Gastroesophageal sphincter (tissue), 4 donors: ENCODE results near the gene ANK2. TPM values are rescaled to one million over a fixed set of nuclear protein-coding genes. Genes with fewer than 3 reads are reported as not detected.

Source experiments
- ATAC-seq: fragments of 150-250 bp; one replicate; pipeline ENCODE4 v1.9.1; 2016; ENCODE audit warnings: mild to moderate bottlenecking, moderate library complexity
- H3K27ac ChIP-seq, 4 donors: fragments of 200-600 bp; sonication (generic) in 3 of 4; 1 replicate in 3 of 4; 2 replicates in 1 of 4; pipeline ENCODE4 v1.5.1; 2016 to 2019
- H3K27me3 ChIP-seq: fragments of 200-600 bp; sonication (generic); one replicate; pipeline ENCODE4 v1.5.1; 2019
- H3K36me3 ChIP-seq, 2 donors: fragments of 200-600 bp; sonication (generic); one replicate each; pipeline ENCODE4 v1.5.1; 2019; ENCODE audit warnings: control low read depth in 1 of 2
- H3K4me1 ChIP-seq, 3 donors: fragments of 200-600 bp; sonication (generic); 1 replicate in 2 of 3; 2 replicates in 1 of 3; pipeline ENCODE4 v1.5.1; 2016 to 2019; ENCODE audit warnings: control low read depth in 2 of 3
- H3K4me3 ChIP-seq, 2 donors: fragments of 200-600 bp; sonication (generic); one replicate each; pipeline ENCODE4 v1.5.1; 2019; ENCODE audit warnings: mild to moderate bottlenecking in 1 of 2, moderate library complexity in 1 of 2
- H3K9me3 ChIP-seq, 3 donors: fragments of 200-600 bp; sonication (generic); one replicate each; pipeline ENCODE4 v1.5.1; 2017 to 2019; ENCODE audit warnings: control low read depth in 2 of 3
- CTCF ChIP-seq, 4 experiments: fragments of 200-600 bp in 2 of 4; fragments of 450-650 bp in 2 of 4; sonication (generic) in 1 of 4; IDR thresholded peaks; one replicate each; pipeline ENCODE4 v1.5.1; 2017 to 2019; ENCODE audit warnings: antibody characterized with exemption in 4 of 4, mild to moderate bottlenecking in 2 of 4, moderate library complexity in 2 of 4
- EP300 ChIP-seq: sonication (generic); formaldehyde crosslinking; IDR thresholded peaks from one replicate; pipeline ENCODE4 v1.6.1; 2017; ENCODE audit warnings: antibody characterized with exemption, mild to moderate bottlenecking
- POLR2A ChIP-seq, 2 donors: fragments of 450-650 bp; IDR thresholded peaks; one replicate each; pipeline ENCODE4 v1.6.1; 2017; ENCODE audit warnings: antibody characterized with exemption in 2 of 2, mild to moderate bottlenecking in 2 of 2, moderate library complexity in 1 of 2
- POLR2AphosphoS5 ChIP-seq: sonication (generic); formaldehyde crosslinking; IDR thresholded peaks from one replicate; pipeline ENCODE4 v1.6.1; 2017; ENCODE audit warnings: antibody characterized with exemption
- WGBS, 2 donors: methylation state at CpG; one replicate each; pipeline ENCODE4 v1.1.5; 2018; ENCODE audit warnings: low coverage in 1 of 2; 5-methylcytosine and 5-hydroxymethylcytosine counted together
- total RNA-seq, 4 donors: library from RNA; depleted of rRNA; stranded (reverse); fragments of >200 nt; gene quantifications; one replicate each; pipeline ENCODE4 v1.1.0, GENCODE V29; 2016

ANK2 gene
- total RNA-seq, 4 donors from 2014 or later: 84.9 to 104 (median 91.5) TPM

DNA sequence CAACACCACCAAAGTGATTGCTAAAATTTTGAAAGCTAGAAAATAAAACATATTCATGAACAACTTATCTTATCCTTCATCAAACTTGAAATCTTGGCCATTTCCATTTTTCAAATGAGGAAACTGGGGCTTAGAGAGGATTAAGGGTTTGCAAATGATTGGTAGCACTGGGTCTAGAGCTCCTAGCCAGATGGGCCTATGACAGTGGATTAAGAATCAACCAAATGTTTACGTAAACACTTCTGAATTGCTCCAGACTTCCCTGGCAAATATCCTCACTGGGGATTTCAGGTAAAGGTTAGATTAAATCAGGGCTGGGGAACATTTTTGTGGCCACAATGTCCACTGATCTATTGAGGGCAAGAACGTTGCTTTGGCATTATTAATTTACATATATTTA is 241.2 kb downstream of the ANK2 start:
- no peak for TF ChIP-seq EP300
- no peak for TF ChIP-seq CTCF (IDR thresholded peaks at IDR 0.05)
- no peak for TF ChIP-seq POLR2A (IDR thresholded peaks at IDR 0.05)
- TF ChIP-seq POLR2AphosphoS5: no peak
- Histone ChIP-seq H3K9me3 (no peaks in the 10 kb centered on the region), H3K4me1 (peaks cover 0 to 59% (median 6%) of the 10 kb centered on the region in 3 donors), H3K4me3 (no peak overlapping the region), H3K27ac (peak overlapping the region in 2 of 4 donors; percentile 20 to 83), H3K27me3 (no peaks in the 10 kb centered on the region), H3K36me3 (peaks cover 0 to 10% of the 10 kb centered on the region in 2 donors)
- no peak for ATAC-seq
- 46 to 50% methylated on average over 2 of the region's 2 CpGs for WGBS, 2 donors

- Histone ChIP-seq H3K4me1 (peaks cover 0 to 60% (median 6%) of the 10 kb centered on the region in 3 donors), H3K36me3 (peaks cover 0 to 8% of the 10 kb centered on the region in 2 donors), H3K9me3 (no peaks in the 10 kb centered on the region), H3K4me3 (peak overlapping the region; percentile 32 to 59), H3K27ac (peak overlapping the region; percentile 64 to 83 (median 75)), H3K27me3 (no peaks in the 10 kb centered on the region)
- ATAC-seq: peak; percentile 62
- TF ChIP-seq EP300 (no peak), CTCF (IDR thresholded peaks at IDR 0.05) (no peak), POLR2A (IDR thresholded peaks at IDR 0.05) (no peak), POLR2AphosphoS5 (no peak)
- 13 to 28% methylated on average over 9 to 17 of the region's 21 CpGs for WGBS, 2 donors
Measured at GRCh38 chr4:113292371-113293042, 243.1 kb downstream of the ANK2 start.

GRCh38 chr4:113293043-113293560 is 243.6 kb downstream of the ANK2 start:
- Histone ChIP-seq H3K27ac (peak overlapping the region; percentile 64 to 83 (median 75)), H3K4me1 (peaks cover 0 to 60% (median 6%) of the 10 kb centered on the region in 3 donors), H3K4me3 (peak overlapping the region; percentile 32 to 59), H3K27me3 (no peaks in the 10 kb centered on the region), H3K9me3 (no peaks in the 10 kb centered on the region), H3K36me3 (peaks cover 0 to 2% of the 10 kb centered on the region in 2 donors)
- WGBS, 2 donors: 3 to 23% methylated on average over 8 to 9 of the region's 9 CpGs
- ATAC-seq: peak; percentile 72
- TF ChIP-seq EP300: no peak
- TF ChIP-seq POLR2AphosphoS5: peak; percentile 57
- no peak for TF ChIP-seq CTCF (IDR thresholded peaks at IDR 0.05)

DNA sequence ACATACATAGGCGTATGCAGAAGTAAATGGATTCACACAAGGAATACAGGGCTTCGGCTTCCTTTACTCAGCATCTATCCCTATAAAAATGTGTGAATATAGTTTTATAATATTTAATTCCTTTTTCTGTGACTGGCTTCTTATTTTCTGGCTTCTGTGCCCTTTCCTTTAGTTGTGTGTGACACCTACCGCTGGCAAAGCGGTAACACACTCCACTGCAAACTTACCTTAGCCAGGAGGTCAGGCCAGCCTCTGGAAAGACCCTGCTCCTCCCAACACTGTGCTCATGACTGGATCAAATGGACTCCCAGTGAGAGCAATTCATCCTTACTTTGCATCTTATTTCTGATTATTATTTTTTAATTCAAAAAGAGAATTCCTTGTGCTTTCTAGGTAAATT is 244.2 kb downstream of the ANK2 start:
- H3K27me3 ChIP-seq: no peaks in the 10 kb centered on the region
- peak overlapping the region; percentile 64 to 83 (median 75) for H3K27ac ChIP-seq
- WGBS, 2 donors: 19 to 46% methylated on average over 4 of the region's 4 CpGs
- H3K4me3 ChIP-seq: peak overlapping the region; percentile 32 to 59
- H3K4me1 ChIP-seq: peaks cover 0 to 60% (median 6%) of the 10 kb centered on the region in 3 donors
- no peaks in the 10 kb centered on the region for H3K36me3 ChIP-seq
- peak; percentile 37 for ATAC-seq
- H3K9me3 ChIP-seq: no peaks in the 10 kb centered on the region
- peak in 3 of 4 experiments; percentile 27 to 47 (median 43) for TF ChIP-seq CTCF (IDR thresholded peaks at IDR 0.05)
- no peak for TF ChIP-seq POLR2AphosphoS5

- TF ChIP-seq EP300: no peak
- no peak for TF ChIP-seq POLR2AphosphoS5
- no peak for TF ChIP-seq CTCF (IDR thresholded peaks at IDR 0.05)
- no peak for TF ChIP-seq POLR2A (IDR thresholded peaks at IDR 0.05)
- Histone ChIP-seq H3K27me3 (no peaks in the 10 kb centered on the region), H3K36me3 (no peaks in the 10 kb centered on the region), H3K27ac (peak overlapping the region in 3 of 4 donors; percentile 68 to 83 (median 82)), H3K9me3 (no peaks in the 10 kb centered on the region), H3K4me3 (peak overlapping the region in 1 of 2 donors; percentile 32), H3K4me1 (peaks cover 0 to 53% (median 6%) of the 10 kb centered on the region in 3 donors)
- no peak for ATAC-seq
- WGBS, 2 donors: 50 to 71% methylated on average over 1 of the region's 1 CpG
Measured at GRCh38 chr4:113294908-113295307, 245.5 kb downstream of the ANK2 start.
